ENCODE data around the gene NLRP6.

- TF ChIP-seq CTCF (IDR thresholded peaks at IDR 0.05) = no peak
- no peak for TF ChIP-seq POLR2A (IDR thresholded peaks at IDR 0.05)
- TF ChIP-seq POLR2AphosphoS5 (IDR thresholded peaks at IDR 0.05) = no peak
Measured at GRCh38 chr11:328012-328411, 49.8 kb downstream of the NLRP6 start.
